GM12878 (cell line): ENCODE measurements around the gene ADAMTS4. TPM values are rescaled to one million over a fixed set of nuclear protein-coding genes. Genes with fewer than 3 reads are reported as not detected.

Experiments used
- ATAC-seq: fragments of 200-7000 bp; cut with Tn5 transposase; 3 replicates; pipeline ENCODE4 v1.9.1; 2020; ENCODE audit warnings: mild to moderate bottlenecking, moderate library complexity
- BruUV-seq: library from RNA; stranded (reverse); fragments of 400-500 nt; replicated peaks from 2 replicates; lab custom pipeline; 2021; lab: Mats Ljungman, UMichigan
- CTCF ChIA-PET: fragments of 300-600 bp; sonication (Branson Sonifier 250); formaldehyde crosslinking; extraction: SDS; loops from one replicate; lab custom pipeline; 2021; ENCODE audit warnings: inconsistent platforms; lab: Yijun Ruan, JAX
- POLR2A ChIA-PET: fragments of 350-600 bp; formaldehyde crosslinking; extraction: SDS; loops from one replicate; lab custom pipeline; 2021; ENCODE audit warnings: inconsistent platforms; lab: Charles Lee
- RAD21 ChIA-PET: fragments of 300-600 bp; sonication (Branson Sonifier 250); formaldehyde crosslinking; loops from one replicate; lab custom pipeline; 2023; ENCODE audit warnings: antibody characterized with exemption; ENCODE audit not compliant: unreplicated experiment; lab: Charles Lee
- SMC1A ChIA-PET: fragments of 300-600 bp; sonication (Branson Sonifier 250); formaldehyde crosslinking; loops from one replicate; lab custom pipeline; 2023; ENCODE audit not compliant: unreplicated experiment, uncharacterized antibody; lab: Charles Lee
- DNase-seq: peaks from one replicate; pipeline ENCODE4 v3.0.0-alpha.2; 2011; ENCODE audit warnings: low read depth, low spot score
- FAIRE-seq: peaks from 3 replicates; lab custom pipeline; 2011; peaks lifted over from hg19 to GRCh38; lab: Jason Lieb, UNC
- H2AFZ ChIP-seq: 2 replicates; pipeline ENCODE4 v1.6.0; 2011; ENCODE audit warnings: low read depth, low read length, control low read depth; ENCODE audit not compliant: control insufficient read depth
- H3K27ac ChIP-seq: 2 replicates; pipeline ENCODE4 v1.5.1; 2011; ENCODE audit warnings: control low read depth; ENCODE audit not compliant: control insufficient read depth, insufficient read depth
- H3K27me3 ChIP-seq, 2 experiments: replicated peaks in 1 of 2; 2 replicates each; pipeline versions ENCODE4 v1.6.0 to v1.6.1; 2011; ENCODE audit warnings: low read length in 1 of 2; ENCODE audit not compliant: control insufficient read depth in 2 of 2, insufficient read depth in 2 of 2
- H3K36me3 ChIP-seq, 2 experiments: 2 replicates each; pipeline ENCODE4 v1.5.1; 2011; ENCODE audit warnings: low read length in 1 of 2; ENCODE audit not compliant: control insufficient read depth in 2 of 2, insufficient read depth in 2 of 2
- H3K4me1 ChIP-seq: 2 replicates; pipeline ENCODE4 v1.6.1; 2011; ENCODE audit warnings: mild to moderate bottlenecking, low read length, moderate library complexity, mixed read lengths; ENCODE audit not compliant: control insufficient read depth, insufficient read depth
- H3K4me2 ChIP-seq: 2 replicates; pipeline ENCODE4 v1.6.0; 2011; ENCODE audit warnings: control low read depth; ENCODE audit not compliant: control insufficient read depth, insufficient read depth
- H3K4me3 ChIP-seq: fragments of 200-600 bp; sonication (generic); 2 replicates; pipeline ENCODE4 v1.5.1; 2016
- H3K79me2 ChIP-seq: 2 replicates; pipeline ENCODE4 v1.6.0; 2011; ENCODE audit warnings: low read length; ENCODE audit not compliant: control insufficient read depth, insufficient read depth
- H3K9ac ChIP-seq: 2 replicates; pipeline ENCODE4 v1.8.0; 2011; ENCODE audit warnings: low read length, control low read depth, mixed read lengths; ENCODE audit not compliant: control insufficient read depth, insufficient read depth
- H3K9me3 ChIP-seq: replicated peaks from 3 replicates; pipeline ENCODE4 v1.5.1; 2011; ENCODE audit warnings: mild to moderate bottlenecking, low read length; ENCODE audit not compliant: control insufficient read depth, insufficient read depth
- H4K20me1 ChIP-seq: 2 replicates; pipeline ENCODE4 v1.6.0; 2011; ENCODE audit not compliant: control insufficient read depth, insufficient read depth
- BRCA1 ChIP-seq: IDR thresholded peaks from 2 replicates; pipeline ENCODE4 v1.6.1; 2011; ENCODE audit warnings: low read depth, low read length, improper control_type of control experiment
- EED ChIP-seq: sonication (generic); IDR thresholded peaks from 2 replicates; pipeline ENCODE4 v1.6.1; 2016; ENCODE audit warnings: antibody characterized with exemption, low read depth
- ELK1 ChIP-seq: IDR thresholded peaks from 2 replicates; pipeline ENCODE4 v1.6.1; 2012; ENCODE audit warnings: low read depth, low read length, improper control_type of control experiment
- JUND ChIP-seq: IDR thresholded peaks from 2 replicates; pipeline ENCODE4 v1.6.1; 2012; ENCODE audit warnings: low read depth, mild to moderate bottlenecking, low read length, improper control_type of control experiment, moderate library complexity
- KLF5 ChIP-seq: fragments of 450-650 bp; IDR thresholded peaks from 2 replicates; pipeline ENCODE4 v1.6.1; 2014; ENCODE audit warnings: mild to moderate bottlenecking; ENCODE audit not compliant: partially characterized antibody
- MYB ChIP-seq: fragments of 150-350 bp; IDR thresholded peaks from 2 replicates; pipeline ENCODE4 v1.6.1; 2014; ENCODE audit warnings: mild to moderate bottlenecking, low read depth, low read length, borderline replicate concordance
- NFIC ChIP-seq: IDR thresholded peaks from 2 replicates; pipeline ENCODE4 v1.6.1; 2012; ENCODE audit warnings: low read depth, mild to moderate bottlenecking, inconsistent platforms, low read length, moderate library complexity
- NR2F1 ChIP-seq: fragments of 450-650 bp; conservative IDR thresholded peaks from 2 replicates; pipeline ENCODE4 v1.6.1; 2017; ENCODE audit warnings: mild to moderate bottlenecking
- NRF1 ChIP-seq: conservative IDR thresholded peaks from 2 replicates; pipeline ENCODE4 v1.6.1; 2011; ENCODE audit warnings: mild to moderate bottlenecking, low read depth, low read length, improper control_type of control experiment
- PKNOX1 ChIP-seq: fragments of 450-650 bp; IDR thresholded peaks from 2 replicates; pipeline ENCODE4 v1.6.1; 2016; ENCODE audit warnings: mild to moderate bottlenecking
- POLR2AphosphoS5 ChIP-seq: IDR thresholded peaks from 2 replicates; pipeline ENCODE4 v1.6.1; 2011; ENCODE audit warnings: mild to moderate bottlenecking, low read length, inconsistent platforms
- RAD51 ChIP-seq: fragments of 450-650 bp; IDR thresholded peaks from 2 replicates; pipeline ENCODE4 v1.6.1; 2016; ENCODE audit warnings: moderate library complexity, mild to moderate bottlenecking, inconsistent platforms
- SMARCA5 ChIP-seq: fragments of 450-650 bp; IDR thresholded peaks from 2 replicates; pipeline ENCODE4 v1.6.1; 2017; ENCODE audit warnings: mild to moderate bottlenecking
- SPI1 ChIP-seq: IDR thresholded peaks from 2 replicates; pipeline ENCODE4 v1.6.1; 2011; ENCODE audit warnings: low read depth, mild to moderate bottlenecking, low read length, moderate library complexity, borderline replicate concordance; ENCODE audit not compliant: insufficient read depth
- SREBF1 ChIP-seq: IDR thresholded peaks from 2 replicates; pipeline ENCODE4 v1.6.1; 2012; ENCODE audit warnings: mild to moderate bottlenecking, low read length
- SUZ12 ChIP-seq: fragments of 200-600 bp; sonication (generic); IDR thresholded peaks from one replicate; pipeline ENCODE4 v1.6.1; 2018; ENCODE audit warnings: antibody characterized with exemption, mild to moderate bottlenecking; ENCODE audit not compliant: unreplicated experiment
- WGBS: methylation state at CpG from one replicate; pipeline ENCODE4 v1.1.6; 2016; ENCODE audit warnings: low lambda C conversion rate; ENCODE audit not compliant: insufficient replicate concordance, insufficient coverage; ENCODE audit errors: missing lambda C conversion rate; 5-methylcytosine and 5-hydroxymethylcytosine counted together
- in situ Hi-C: fragments of 300-500 bp; cut with MboI; formaldehyde crosslinking; loops from 9 replicates; pipeline ENCODE4 v1.14.3; 2018; ENCODE audit warnings: mixed read lengths
- intact Hi-C: fragments of 100-400 bp; cut with micrococcal nuclease; formaldehyde crosslinking; loops from one replicate; pipeline ENCODE4 v1.14.2; 2022; ENCODE audit not compliant: unreplicated experiment
- polyA plus RNA-seq, 11 experiments: library from polyadenylated mRNA; depleted of rRNA in 4 of 11; unstranded in 6 of 11; stranded (reverse) in 5 of 11; fragments of >200 nt; fragmentation: Nextera tagmentation in 4 of 11; fragmentation: Illumina TruSeq in 1 of 11; extraction: Ambion mirVana in 4 of 11; extraction: Trizol in 1 of 11; gene quantifications; 1 replicate in 1 of 11; 2 replicates in 10 of 11; pipeline versions ENCODE4 v1.2.1 to v1.2.3, GENCODE V29; 2011 to 2016; ENCODE audit warnings: inconsistent platforms in 2 of 11, missing spikeins in 2 of 11, low read depth in 1 of 11
- total RNA-seq, 4 experiments: library from RNA; depleted of rRNA in 3 of 4; stranded (reverse); fragments of >200 nt in 3 of 4; fragmentation: Illumina TruSeq in 1 of 4; extraction: Trizol in 1 of 4; gene quantifications; 2 replicates each; pipeline versions ENCODE4 v1.2.1 to v1.2.3, GENCODE V29; 2013 to 2021
- TF ChIP-seq, protein P1 (sequence below): IDR thresholded peaks from 2 replicates; pipeline ENCODE4 v1.6.1; 2012; ENCODE audit warnings: improper control_type of control experiment, low read depth, low read length; ENCODE audit not compliant: insufficient replicate concordance

The ADAMTS4 gene
- total and polyA plus RNA-seq, 10 of the 15 experiments (the other 5 are each of a cell fraction or from before 2014, with no cell fraction given) = 0.01 to 0.13 (median 0.05) TPM; not detected in 2

DNA sequence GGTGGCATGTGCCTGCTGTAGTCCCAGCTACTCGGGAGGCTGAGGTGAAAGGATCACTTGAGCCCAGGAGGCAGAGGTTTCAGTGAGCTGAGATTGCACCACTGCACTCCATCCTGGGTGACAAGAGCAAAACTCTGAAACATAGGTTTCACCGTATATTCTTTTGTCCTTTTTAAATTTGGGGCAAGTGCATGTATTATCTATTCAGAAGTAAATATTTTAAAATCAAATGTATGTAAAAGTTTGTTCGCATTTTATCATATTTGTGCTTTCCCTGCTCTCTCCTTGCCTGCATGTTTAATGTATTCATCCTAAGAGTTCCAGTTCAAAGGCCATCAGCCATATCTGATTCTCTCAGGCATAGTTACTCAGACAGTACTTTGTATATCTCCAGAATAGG, 53.0 kb downstream of the ADAMTS4 start:
- no peaks in the 10 kb centered on the region for H3K36me3 ChIP-seq
- no peak for FAIRE-seq
- TF ChIP-seq RAD51 (no peak), PKNOX1 (no peak), NR2F1 (no peak), SMARCA5 (no peak), SPI1 (no peak), KLF5 (no peak), BRCA1 (no peak), ELK1 (no peak), NFIC (no peak), JUND (no peak), EED (no peak), MYB (no peak), SREBF1 (no peak), SUZ12 (no peak), POLR2AphosphoS5 (no peak), NRF1 (no peak)
- TF ChIP-seq, protein P1, sequence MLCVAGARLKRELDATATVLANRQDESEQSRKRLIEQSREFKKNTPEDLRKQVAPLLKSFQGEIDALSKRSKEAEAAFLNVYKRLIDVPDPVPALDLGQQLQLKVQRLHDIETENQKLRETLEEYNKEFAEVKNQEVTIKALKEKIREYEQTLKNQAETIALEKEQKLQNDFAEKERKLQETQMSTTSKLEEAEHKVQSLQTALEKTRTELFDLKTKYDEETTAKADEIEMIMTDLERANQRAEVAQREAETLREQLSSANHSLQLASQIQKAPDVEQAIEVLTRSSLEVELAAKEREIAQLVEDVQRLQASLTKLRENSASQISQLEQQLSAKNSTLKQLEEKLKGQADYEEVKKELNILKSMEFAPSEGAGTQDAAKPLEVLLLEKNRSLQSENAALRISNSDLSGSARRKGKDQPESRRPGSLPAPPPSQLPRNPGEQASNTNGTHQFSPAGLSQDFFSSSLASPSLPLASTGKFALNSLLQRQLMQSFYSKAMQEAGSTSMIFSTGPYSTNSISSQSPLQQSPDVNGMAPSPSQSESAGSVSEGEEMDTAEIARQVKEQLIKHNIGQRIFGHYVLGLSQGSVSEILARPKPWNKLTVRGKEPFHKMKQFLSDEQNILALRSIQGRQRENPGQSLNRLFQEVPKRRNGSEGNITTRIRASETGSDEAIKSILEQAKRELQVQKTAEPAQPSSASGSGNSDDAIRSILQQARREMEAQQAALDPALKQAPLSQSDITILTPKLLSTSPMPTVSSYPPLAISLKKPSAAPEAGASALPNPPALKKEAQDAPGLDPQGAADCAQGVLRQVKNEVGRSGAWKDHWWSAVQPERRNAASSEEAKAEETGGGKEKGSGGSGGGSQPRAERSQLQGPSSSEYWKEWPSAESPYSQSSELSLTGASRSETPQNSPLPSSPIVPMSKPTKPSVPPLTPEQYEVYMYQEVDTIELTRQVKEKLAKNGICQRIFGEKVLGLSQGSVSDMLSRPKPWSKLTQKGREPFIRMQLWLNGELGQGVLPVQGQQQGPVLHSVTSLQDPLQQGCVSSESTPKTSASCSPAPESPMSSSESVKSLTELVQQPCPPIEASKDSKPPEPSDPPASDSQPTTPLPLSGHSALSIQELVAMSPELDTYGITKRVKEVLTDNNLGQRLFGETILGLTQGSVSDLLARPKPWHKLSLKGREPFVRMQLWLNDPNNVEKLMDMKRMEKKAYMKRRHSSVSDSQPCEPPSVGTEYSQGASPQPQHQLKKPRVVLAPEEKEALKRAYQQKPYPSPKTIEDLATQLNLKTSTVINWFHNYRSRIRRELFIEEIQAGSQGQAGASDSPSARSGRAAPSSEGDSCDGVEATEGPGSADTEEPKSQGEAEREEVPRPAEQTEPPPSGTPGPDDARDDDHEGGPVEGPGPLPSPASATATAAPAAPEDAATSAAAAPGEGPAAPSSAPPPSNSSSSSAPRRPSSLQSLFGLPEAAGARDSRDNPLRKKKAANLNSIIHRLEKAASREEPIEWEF = no peak

More for the DNA sequence above, 53.0 kb downstream of the ADAMTS4 start:
- POLR2A ChIA-PET = interaction anchor here (1.0 kb wide), 1 partner anchor 11 kb away, joined by 6 read pairs; no protein-coding TSS in a partner anchor
- SMC1A ChIA-PET = interaction anchor here (0.8 kb wide), 2 partner anchors 12 to 13 kb away, joined by 3 read pairs; partner anchors contain the start of gene DEDD
- Histone ChIP-seq H3K79me2 (no peaks in the 10 kb centered on the region), H3K9ac (no peak overlapping the region), H3K4me2 (no peak overlapping the region), H2AFZ (no peak overlapping the region), H4K20me1 (no peaks in the 10 kb centered on the region), H3K27me3 (no peaks in the 10 kb centered on the region), H3K4me3 (no peak overlapping the region), H3K27ac (no peak overlapping the region), H3K4me1 (no peaks in the 10 kb centered on the region), H3K9me3 (no peaks in the 10 kb centered on the region)
- WGBS = 81% methylated on average over 3 of the region's 3 CpGs
- in situ Hi-C loops (no loop called here), intact Hi-C loops (no loop called here)
- ATAC-seq (no peak), DNase-seq (no peak)
- RAD21 ChIA-PET = no interaction called here
- CTCF ChIA-PET = interaction anchor here (0.7 to 1.1 kb wide), 3 partner anchors 19 to 154 kb away, joined by 3 read pairs; no protein-coding TSS in a partner anchor
- BruUV-seq = no TSS peak
